B cell (primary cell): ENCODE data around the gene NACAD.

Source experiments
- CTCF ChIP-seq: fragments of 200-600 bp; IDR thresholded peaks from one replicate; pipeline ENCODE4 v1.8.0; 2022; ENCODE audit warnings: antibody characterized with exemption, mild to moderate bottlenecking
- EZH2 ChIP-seq: IDR thresholded peaks from 2 replicates; pipeline ENCODE4 v1.6.1; 2012; ENCODE audit warnings: borderline replicate concordance, low read depth, mild to moderate bottlenecking, moderate library complexity, low read length; ENCODE audit not compliant: insufficient read depth, poor library complexity, severe bottlenecking

- TF ChIP-seq CTCF: no peak
- no peak for TF ChIP-seq EZH2
Measured at GRCh38 chr7:45125193-45125904, 36.6 kb upstream of the NACAD start.
